HEK293 (cell line): Measurements from ENCODE around the gene MARCO.

ENCODE experiments used
- CTCF ChIA-PET: fragments of 350-600 bp; formaldehyde crosslinking; extraction: SDS; loops from one replicate; lab custom pipeline; 2021; ENCODE audit warnings: antibody characterized with exemption; lab: Yijun Ruan, JAX
- POLR2A ChIA-PET: fragments of 300-600 bp; formaldehyde crosslinking; extraction: SDS; loops from one replicate; lab custom pipeline; 2020; ENCODE audit warnings: antibody characterized with exemption, inconsistent platforms; lab: Yijun Ruan, JAX
- H3K27ac ChIP-seq: fragments of 200-500 bp; sonication (Bioruptor generic); 2 replicates; pipeline ENCODE4 v1.5.1; 2014; ENCODE audit warnings: low read depth, low read length, control low read depth, inconsistent platforms; ENCODE audit errors: extremely low read depth
- H3K36me3 ChIP-seq, 2 experiments: fragments of 200-500 bp in 1 of 2; sonication (Bioruptor generic) in 1 of 2; 1 replicate in 1 of 2; 2 replicates in 1 of 2; pipeline ENCODE4 v1.5.1; 2014 to 2017; ENCODE audit warnings: inconsistent platforms in 2 of 2, low read length in 2 of 2; ENCODE audit not compliant: control insufficient read depth in 2 of 2, insufficient read depth in 1 of 2
- H3K4me1 ChIP-seq: fragments of 200-500 bp; sonication (Bioruptor generic); 2 replicates; pipeline ENCODE4 v1.5.1; 2014; ENCODE audit warnings: mild to moderate bottlenecking, low read length, inconsistent platforms; ENCODE audit not compliant: control insufficient read depth, insufficient read depth
- H3K4me3 ChIP-seq: 2 replicates; pipeline ENCODE4 v1.5.1; 2011; ENCODE audit warnings: low read depth, mild to moderate bottlenecking, control low read depth, low read length, moderate library complexity
- H3K9me3 ChIP-seq: fragments of 200-500 bp; sonication (Bioruptor generic); 2 replicates; pipeline ENCODE4 v1.5.1; 2014; ENCODE audit warnings: low read depth, low read length, inconsistent platforms; ENCODE audit not compliant: control insufficient read depth, insufficient read depth
- BCL11A ChIP-seq: fragments of 450-650 bp; formaldehyde crosslinking; IDR thresholded peaks from 2 replicates; pipeline ENCODE4 v1.5.1; 2016; ENCODE audit warnings: low read depth, missing biosample characterization, missing genetic modification characterization
- IKZF3 ChIP-seq: fragments of 450-650 bp; IDR thresholded peaks from 2 replicates; pipeline ENCODE4 v1.5.0; 2018; ENCODE audit warnings: missing biosample characterization, mild to moderate bottlenecking, missing genetic modification characterization, moderate library complexity
- KLF10 ChIP-seq: fragments of 450-650 bp; IDR thresholded peaks from 2 replicates; pipeline ENCODE4 v1.5.1; 2018; ENCODE audit warnings: missing biosample characterization, mild to moderate bottlenecking, missing genetic modification characterization
- OSR2 ChIP-seq: fragments of 450-650 bp; formaldehyde crosslinking; IDR thresholded peaks from 2 replicates; pipeline ENCODE4 v1.5.1; 2016; ENCODE audit warnings: missing biosample characterization, missing genetic modification characterization
- PRDM1 ChIP-seq: fragments of 450-650 bp; formaldehyde crosslinking; IDR thresholded peaks from 2 replicates; pipeline ENCODE4; 2016; ENCODE audit warnings: missing biosample characterization, missing genetic modification characterization
- PRDM4 ChIP-seq: fragments of 450-650 bp; formaldehyde crosslinking; IDR thresholded peaks from 2 replicates; pipeline ENCODE4 v1.5.1; 2017; ENCODE audit warnings: missing biosample characterization, missing genetic modification characterization
- REST ChIP-seq: fragments of 450-650 bp; formaldehyde crosslinking; IDR thresholded peaks from 2 replicates; pipeline ENCODE4 v1.5.1; 2016; ENCODE audit warnings: missing biosample characterization, missing genetic modification characterization
- ZBTB21 ChIP-seq: fragments of 450-650 bp; formaldehyde crosslinking; IDR thresholded peaks from 2 replicates; pipeline ENCODE4 v1.5.1; 2017; ENCODE audit warnings: missing biosample characterization, missing genetic modification characterization
- ZNF10 ChIP-seq: fragments of 450-650 bp; formaldehyde crosslinking; IDR thresholded peaks from 2 replicates; pipeline ENCODE4 v1.5.1; 2017; ENCODE audit warnings: missing biosample characterization, missing genetic modification characterization
- ZNF112 ChIP-seq: fragments of 450-650 bp; formaldehyde crosslinking; IDR thresholded peaks from 2 replicates; pipeline ENCODE4 v1.5.0; 2017; ENCODE audit warnings: missing biosample characterization, missing genetic modification characterization
- ZNF114 ChIP-seq: fragments of 450-650 bp; formaldehyde crosslinking; IDR thresholded peaks from 2 replicates; pipeline ENCODE4 v1.5.0; 2017; ENCODE audit warnings: missing biosample characterization, missing genetic modification characterization
- ZNF133 ChIP-seq: fragments of 450-650 bp; formaldehyde crosslinking; IDR thresholded peaks from 2 replicates; pipeline ENCODE4 v1.5.1; 2016; ENCODE audit warnings: missing biosample characterization, missing genetic modification characterization
- ZNF16 ChIP-seq: fragments of 450-650 bp; formaldehyde crosslinking; IDR thresholded peaks from 2 replicates; pipeline ENCODE4 v1.5.1; 2016; ENCODE audit warnings: low read depth, missing biosample characterization, missing genetic modification characterization
- ZNF19 ChIP-seq: fragments of 450-650 bp; formaldehyde crosslinking; IDR thresholded peaks from 2 replicates; pipeline ENCODE4; 2016; ENCODE audit warnings: missing biosample characterization, missing genetic modification characterization, low read depth
- ZNF214 ChIP-seq: fragments of 450-650 bp; formaldehyde crosslinking; IDR thresholded peaks from 2 replicates; pipeline ENCODE4 v1.5.1; 2017; ENCODE audit warnings: missing biosample characterization, mild to moderate bottlenecking, missing genetic modification characterization, borderline replicate concordance
- ZNF302 ChIP-seq: fragments of 450-650 bp; formaldehyde crosslinking; IDR thresholded peaks from 2 replicates; pipeline ENCODE4 v1.5.1; 2016; ENCODE audit warnings: missing biosample characterization, missing genetic modification characterization, low read depth
- ZNF324 ChIP-seq: fragments of 450-650 bp; formaldehyde crosslinking; IDR thresholded peaks from 2 replicates; pipeline ENCODE4 v1.5.1; 2016; ENCODE audit warnings: missing biosample characterization, missing genetic modification characterization
- ZNF404 ChIP-seq: fragments of 450-650 bp; formaldehyde crosslinking; IDR thresholded peaks from 2 replicates; pipeline ENCODE4 v1.5.1; 2017; ENCODE audit warnings: missing biosample characterization, missing genetic modification characterization
- ZNF48 ChIP-seq: fragments of 450-650 bp; formaldehyde crosslinking; IDR thresholded peaks from 2 replicates; pipeline ENCODE4 v1.5.1; 2016; ENCODE audit warnings: missing biosample characterization, missing genetic modification characterization
- ZNF510 ChIP-seq: fragments of 450-650 bp; formaldehyde crosslinking; IDR thresholded peaks from 2 replicates; pipeline ENCODE4 v1.5.1; 2018; ENCODE audit warnings: mild to moderate bottlenecking, missing genetic modification characterization, missing biosample characterization; ENCODE audit not compliant: insufficient replicate concordance
- ZNF530 ChIP-seq: fragments of 450-650 bp; formaldehyde crosslinking; IDR thresholded peaks from 2 replicates; pipeline ENCODE4 v1.5.1; 2016; ENCODE audit warnings: low read depth, missing biosample characterization, missing genetic modification characterization
- ZNF549 ChIP-seq: fragments of 450-650 bp; IDR thresholded peaks from 2 replicates; pipeline ENCODE4 v1.5.1; 2018; ENCODE audit warnings: missing biosample characterization, missing genetic modification characterization, mild to moderate bottlenecking, inconsistent platforms, moderate library complexity
- ZNF555 ChIP-seq: fragments of 450-650 bp; formaldehyde crosslinking; conservative IDR thresholded peaks from 2 replicates; pipeline ENCODE4 v1.5.1; 2017; ENCODE audit warnings: missing biosample characterization, mild to moderate bottlenecking, missing genetic modification characterization, inconsistent platforms
- ZNF621 ChIP-seq: fragments of 450-650 bp; formaldehyde crosslinking; IDR thresholded peaks from 2 replicates; pipeline ENCODE4 v1.5.1; 2017; ENCODE audit warnings: missing biosample characterization, missing genetic modification characterization
- ZNF624 ChIP-seq: fragments of 450-650 bp; formaldehyde crosslinking; IDR thresholded peaks from 2 replicates; pipeline ENCODE4 v1.5.1; 2017; ENCODE audit warnings: missing biosample characterization, missing genetic modification characterization
- ZSCAN18 ChIP-seq: fragments of 450-650 bp; formaldehyde crosslinking; IDR thresholded peaks from 2 replicates; pipeline ENCODE4 v1.5.1; 2016; ENCODE audit warnings: missing biosample characterization, missing genetic modification characterization
- ZSCAN30 ChIP-seq: fragments of 450-650 bp; IDR thresholded peaks from 2 replicates; pipeline ENCODE4 v1.5.1; 2018; ENCODE audit warnings: missing biosample characterization, mild to moderate bottlenecking, missing genetic modification characterization, moderate library complexity

Gene MARCO

GRCh38 chr2:118983915-118984314 lies 41.9 kb downstream of the MARCO start:
- CTCF ChIA-PET, result interaction anchor here (0.7 kb wide), 1 partner anchor 14 kb away, joined by 3 read pairs; no protein-coding TSS in a partner anchor
- TF ChIP-seq ZNF530 (tag by site-specific recombination) (no peak), ZNF112 (no peak), ZBTB21 (tag by site-specific recombination) (no peak), ZNF10 (no peak), ZNF624 (tag by site-specific recombination) (no peak), BCL11A (tag by site-specific recombination) (no peak), ZNF324 (tag by site-specific recombination) (no peak), ZSCAN18 (no peak), ZNF114 (tag by site-specific recombination) (no peak), ZNF549 (tag by site-specific recombination) (no peak), ZNF302 (tag by site-specific recombination) (no peak), REST (tag by site-specific recombination) (no peak)
- TF ChIP-seq, all 188 proteins: peak for 0
- POLR2A ChIA-PET, result no interaction called here
- H3K4me3 ChIP-seq, result no peak overlapping the region
- H3K36me3 ChIP-seq, result no peaks in the 10 kb centered on the region
- no peaks in the 10 kb centered on the region for H3K4me1 ChIP-seq
- H3K27ac ChIP-seq, result no peak overlapping the region
- no peaks in the 10 kb centered on the region for H3K9me3 ChIP-seq

- Histone ChIP-seq H3K36me3 (no peaks in the 10 kb centered on the region), H3K27ac (no peak overlapping the region), H3K4me1 (no peaks in the 10 kb centered on the region), H3K9me3 (no peaks in the 10 kb centered on the region), H3K4me3 (no peak overlapping the region)
- TF ChIP-seq PRDM4 (tag by site-specific recombination) (no peak), PRDM1 (tag by site-specific recombination) (peak; percentile 55; the same call in 1 of the 2 replicates)
- CTCF ChIA-PET, result interaction anchor here (0.6 kb wide), 1 partner anchor 172 kb away, joined by 5 read pairs; no protein-coding TSS in a partner anchor
- POLR2A ChIA-PET, result no interaction called here
These were observed 44.7 kb downstream of the MARCO start for GRCh38 chr2:118986738-118987137.

GRCh38 chr2:118987886-118988285 lies 45.9 kb downstream of the MARCO start:
- Histone ChIP-seq H3K27ac (no peak overlapping the region), H3K4me1 (no peaks in the 10 kb centered on the region), H3K36me3 (no peaks in the 10 kb centered on the region), H3K9me3 (no peaks in the 10 kb centered on the region), H3K4me3 (no peak overlapping the region)
- CTCF ChIA-PET, result interaction anchor here (0.5 kb wide), 1 partner anchor 100 kb away, joined by 3 read pairs; no protein-coding TSS in a partner anchor
- POLR2A ChIA-PET, result no interaction called here
- TF ChIP-seq ZNF621 (tag by site-specific recombination), result no peak
- no peak for TF ChIP-seq IKZF3 (tag by site-specific recombination)
- no peak for TF ChIP-seq ZNF404 (tag by site-specific recombination)
- no peak for TF ChIP-seq ZNF133 (tag by site-specific recombination)
- no peak for TF ChIP-seq ZNF16 (tag by site-specific recombination)
- no peak for TF ChIP-seq ZSCAN30
- no peak for TF ChIP-seq ZNF19 (tag by site-specific recombination)
- no peak for TF ChIP-seq KLF10
- no peak for TF ChIP-seq ZNF214
- no peak for TF ChIP-seq ZNF48
- no peak for TF ChIP-seq ZNF10
- no peak for TF ChIP-seq OSR2
- no peak for TF ChIP-seq ZNF555
- no peak for TF ChIP-seq ZNF510 (tag by site-specific recombination)
